CD4-positive, alpha-beta T cell treated with Interferon alpha-2 for 1 hour (primary cell): ENCODE data around the gene SMARCD1.
A peak's percentile ranks its signal among the peaks of the same experiment; 100 is the strongest.

Source experiments
- DNase-seq, 2 donors: peaks; one replicate each; pipeline ENCODE4 v3.0.0-alpha.2; 2020 to 2022

The SMARCD1 gene

DNA sequence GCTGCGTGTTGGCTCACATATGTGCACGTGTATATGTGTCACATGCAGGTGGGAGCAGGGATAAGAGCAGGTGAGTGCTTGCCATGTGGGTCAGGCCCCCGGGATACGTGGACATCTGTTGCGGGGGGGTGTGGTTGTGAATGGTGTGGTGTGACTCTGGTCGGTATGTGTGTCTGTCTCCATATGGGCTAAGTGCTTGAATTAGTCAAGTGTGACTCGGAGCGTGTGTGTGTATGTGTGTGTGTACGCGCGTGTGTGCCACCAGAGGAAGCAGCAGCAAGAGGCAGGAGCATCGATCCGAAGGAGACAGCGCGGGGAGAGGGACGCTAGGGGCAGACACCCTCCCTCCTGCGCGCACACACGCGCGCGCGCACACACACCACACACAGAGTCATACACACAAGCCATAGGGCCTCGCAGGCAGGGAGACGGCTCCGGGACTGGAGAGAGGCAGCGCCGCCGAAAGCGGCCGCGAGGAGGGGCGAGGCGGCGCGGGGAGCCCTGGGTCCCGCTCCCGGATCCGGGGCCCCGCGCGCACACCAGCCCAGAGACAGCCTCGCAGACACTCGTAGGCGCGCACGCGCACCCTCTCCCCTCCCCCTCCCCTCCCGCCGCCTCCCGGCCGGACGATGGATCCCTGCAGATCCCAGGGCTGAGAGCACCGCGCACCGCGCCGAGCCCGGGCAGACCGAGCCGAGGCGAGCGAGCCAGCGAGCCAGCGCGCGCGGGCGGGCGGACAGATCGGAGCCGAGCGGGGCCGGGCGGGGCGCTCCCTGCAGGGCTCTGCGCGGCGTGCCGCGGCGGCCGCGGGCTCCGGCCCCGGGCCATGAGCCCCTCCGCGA is 27.9 kb upstream of the SMARCD1 start, which contains the start of gene ASIC1:
TSS of gene ASIC1 (plus strand) at position 597 of the 842 bp plus-strand sequence. CDS start 1,171 bp downstream, outside the sequence.
- peak; percentile 38 to 39 for DNase-seq

DNA sequence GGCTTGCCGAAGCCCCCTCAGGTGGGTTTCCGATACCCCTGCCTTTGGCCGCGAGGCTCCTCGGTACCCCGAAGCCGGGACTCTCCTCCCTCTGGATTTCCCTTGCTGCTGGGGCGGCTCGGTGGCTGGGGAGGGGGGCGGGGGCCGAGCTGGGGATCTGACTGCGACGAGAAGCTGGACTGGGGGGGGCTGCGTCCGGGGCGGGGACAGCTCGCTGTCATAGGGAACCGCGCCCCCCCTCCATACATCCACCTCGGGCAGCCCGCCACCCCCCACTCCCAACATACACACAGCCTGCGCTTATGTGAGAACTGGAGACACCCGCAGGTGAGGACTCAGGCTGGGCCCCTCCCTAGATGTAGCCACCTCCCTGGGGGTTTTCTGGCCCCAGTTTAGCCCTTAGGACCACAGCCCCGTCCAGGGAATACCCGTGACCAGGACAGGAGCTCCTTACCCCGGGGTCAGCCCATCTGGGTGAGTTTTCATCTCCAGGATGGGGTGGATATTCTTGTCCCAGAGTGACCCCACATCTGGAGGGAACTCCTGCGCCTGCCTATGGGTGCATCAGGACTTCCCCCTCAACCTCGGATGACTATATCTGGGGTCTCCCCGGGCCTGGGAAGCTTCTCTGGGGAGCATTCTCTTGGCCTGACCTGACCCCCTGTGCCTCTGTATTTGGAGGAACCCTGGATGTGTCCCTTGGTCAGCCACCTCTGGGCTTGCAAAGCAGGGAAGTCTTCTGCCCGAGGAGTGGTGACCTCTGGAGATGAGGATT is 27.1 kb upstream of the SMARCD1 start:
- DNase-seq: no peak

DNA sequence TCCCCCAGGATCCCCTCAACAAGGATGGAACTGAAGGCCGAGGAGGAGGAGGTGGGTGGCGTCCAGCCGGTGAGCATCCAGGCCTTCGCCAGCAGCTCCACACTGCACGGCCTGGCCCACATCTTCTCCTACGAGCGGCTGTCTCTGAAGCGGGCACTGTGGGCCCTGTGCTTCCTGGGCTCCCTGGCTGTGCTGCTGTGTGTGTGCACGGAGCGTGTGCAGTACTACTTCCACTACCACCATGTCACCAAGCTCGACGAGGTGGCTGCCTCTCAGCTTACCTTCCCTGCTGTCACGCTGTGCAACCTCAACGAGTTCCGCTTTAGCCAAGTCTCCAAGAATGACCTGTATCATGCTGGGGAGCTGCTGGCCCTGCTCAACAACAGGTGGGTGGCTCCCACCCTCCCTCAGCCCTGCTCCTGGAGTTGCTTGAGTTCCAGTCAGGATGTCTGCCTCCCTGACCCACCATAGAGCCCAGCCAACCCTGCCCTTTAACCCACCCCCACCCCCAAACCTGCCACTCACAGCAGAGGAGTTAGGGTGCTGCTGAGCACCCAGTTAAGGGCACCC is 26.3 kb upstream of the SMARCD1 start:
- DNase-seq: no peak

DNA sequence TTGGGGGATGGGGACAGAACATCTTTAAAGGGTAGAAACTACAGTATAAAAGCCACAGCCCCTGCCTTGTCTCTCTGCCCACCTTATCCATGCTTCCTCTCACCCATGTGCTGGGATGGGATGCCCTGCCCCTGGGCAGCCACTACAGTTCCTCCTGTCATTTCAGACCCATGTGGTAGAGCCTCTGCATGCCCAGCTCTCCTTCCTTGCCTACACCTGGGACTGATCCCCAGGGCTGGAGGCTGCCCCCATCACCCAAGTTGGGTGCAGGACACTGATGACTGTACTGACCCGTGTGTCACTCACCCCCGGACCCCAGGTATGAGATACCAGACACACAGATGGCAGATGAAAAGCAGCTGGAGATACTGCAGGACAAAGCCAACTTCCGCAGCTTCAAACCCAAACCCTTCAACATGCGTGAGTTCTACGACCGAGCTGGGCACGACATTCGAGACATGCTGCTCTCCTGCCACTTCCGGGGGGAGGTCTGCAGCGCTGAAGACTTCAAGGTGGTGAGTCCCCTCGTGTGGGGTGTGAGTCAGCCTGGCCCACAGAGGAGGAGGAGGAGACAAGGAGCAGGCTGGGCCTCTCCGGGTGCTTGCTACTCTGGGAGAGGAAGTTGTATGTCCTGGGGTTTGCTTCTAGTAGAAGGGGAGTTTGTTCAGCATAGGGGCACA is 25.6 kb upstream of the SMARCD1 start:
- peak in 1 of 2 donors; percentile 13 for DNase-seq

DNA sequence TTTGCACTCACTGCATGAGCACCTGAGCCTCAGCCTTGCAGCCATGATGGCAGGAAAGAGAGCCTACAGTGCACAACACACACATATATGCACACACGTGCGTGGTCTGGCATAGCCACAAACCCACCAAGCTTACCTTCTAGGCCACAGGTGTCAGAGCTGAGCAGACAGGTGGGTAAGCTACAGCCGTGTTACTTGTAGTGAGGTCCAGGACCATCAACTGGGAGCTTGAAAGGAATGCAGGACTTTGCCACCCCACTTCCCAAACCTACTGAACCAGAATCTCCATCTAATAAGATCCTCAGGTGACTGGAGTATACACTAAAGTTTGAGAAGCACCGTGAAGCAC is 25.0 kb upstream of the SMARCD1 start:
- DNase-seq: no peak

DNA sequence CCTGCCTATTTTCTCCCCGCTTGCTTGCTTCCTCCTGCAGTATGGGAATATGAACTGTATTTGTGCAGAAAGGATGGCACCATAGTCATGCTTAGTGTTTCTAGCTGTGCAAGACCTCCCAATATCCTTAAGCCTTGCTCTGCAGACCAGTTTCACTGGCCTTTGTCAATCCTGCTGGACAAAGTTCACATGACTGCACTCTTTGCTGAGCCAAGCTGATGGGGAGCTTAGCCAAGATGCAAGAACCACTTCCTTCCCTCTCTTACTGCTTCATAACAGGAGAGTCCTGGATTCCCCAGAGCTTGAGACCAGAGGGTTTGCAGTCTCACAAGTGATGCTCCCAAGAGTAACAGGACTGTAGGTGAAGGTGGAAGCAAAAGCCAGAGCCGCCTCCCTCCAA is 24.0 kb upstream of the SMARCD1 start:
- no peak for DNase-seq

DNA sequence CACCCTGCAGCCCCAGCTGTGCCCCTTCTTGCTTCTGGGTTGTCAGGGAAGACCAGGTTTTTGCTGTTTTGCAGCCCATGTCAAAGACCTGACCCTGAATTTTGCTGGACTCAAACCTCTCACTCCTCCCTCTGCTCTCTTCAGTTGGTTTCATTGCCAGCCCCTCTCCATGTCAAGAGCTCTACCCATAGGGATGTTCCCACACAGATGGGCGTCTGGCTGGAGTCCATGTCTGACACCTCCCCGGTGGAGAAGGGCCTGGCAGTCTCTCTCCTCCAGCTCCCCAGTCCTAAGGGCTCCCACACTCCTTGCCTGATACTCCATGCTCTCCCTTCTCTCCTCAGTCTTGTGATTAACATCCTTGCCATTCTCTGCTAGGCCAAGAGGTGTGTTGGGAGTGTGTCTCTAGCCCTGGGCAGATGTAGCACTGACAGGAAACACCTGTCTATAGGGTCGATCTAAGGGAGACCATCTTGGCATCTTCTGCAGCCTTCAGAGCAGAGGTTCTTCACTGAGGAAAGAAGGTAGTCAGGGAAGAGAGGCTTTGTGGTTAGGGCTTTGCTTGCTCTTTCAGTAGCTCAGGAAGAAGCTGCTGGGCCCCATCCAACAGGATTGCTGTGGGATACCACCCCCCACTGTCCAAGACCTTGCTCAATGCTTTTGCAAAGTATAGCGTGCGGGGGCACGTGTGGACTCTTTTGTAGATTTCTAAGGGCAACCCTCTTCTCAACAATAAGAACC is 23.0 kb upstream of the SMARCD1 start:
- no peak for DNase-seq

DNA sequence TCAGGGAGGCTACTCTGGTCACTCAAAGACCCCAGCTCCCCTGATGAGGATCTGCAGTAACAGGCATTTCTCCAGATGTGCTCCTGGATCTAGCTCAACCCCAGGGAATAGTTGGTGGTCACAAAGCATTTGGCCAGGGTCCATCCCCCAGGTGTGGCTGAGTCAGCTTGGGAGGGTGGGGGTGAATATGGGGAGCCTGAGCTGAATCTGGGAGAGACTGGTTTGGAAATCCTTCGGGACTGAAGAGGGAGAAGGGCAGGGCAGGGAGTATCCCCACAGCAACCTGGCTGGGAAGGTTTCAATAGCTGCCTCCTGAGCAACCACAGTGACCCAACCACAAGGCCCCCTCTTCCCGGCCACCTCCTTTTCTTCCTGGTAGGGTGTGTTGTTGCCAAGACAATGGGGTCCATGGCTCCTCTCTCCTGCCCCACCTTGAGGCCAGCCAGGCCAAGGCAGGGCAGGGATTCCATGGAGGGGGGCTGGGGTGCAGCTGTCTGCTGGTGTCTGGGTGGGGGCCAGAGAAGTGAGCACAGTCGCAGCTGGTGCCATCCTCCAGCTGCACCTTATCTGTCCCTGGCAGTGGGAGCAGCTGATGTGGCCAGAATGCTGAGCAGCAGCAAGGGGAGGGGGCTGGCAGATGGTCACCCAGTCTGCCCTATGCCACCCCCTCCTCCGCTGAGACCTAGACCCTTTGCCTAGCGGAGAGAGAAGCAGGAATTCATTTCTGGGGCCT is 22.2 kb upstream of the SMARCD1 start:
- DNase-seq: no peak

DNA sequence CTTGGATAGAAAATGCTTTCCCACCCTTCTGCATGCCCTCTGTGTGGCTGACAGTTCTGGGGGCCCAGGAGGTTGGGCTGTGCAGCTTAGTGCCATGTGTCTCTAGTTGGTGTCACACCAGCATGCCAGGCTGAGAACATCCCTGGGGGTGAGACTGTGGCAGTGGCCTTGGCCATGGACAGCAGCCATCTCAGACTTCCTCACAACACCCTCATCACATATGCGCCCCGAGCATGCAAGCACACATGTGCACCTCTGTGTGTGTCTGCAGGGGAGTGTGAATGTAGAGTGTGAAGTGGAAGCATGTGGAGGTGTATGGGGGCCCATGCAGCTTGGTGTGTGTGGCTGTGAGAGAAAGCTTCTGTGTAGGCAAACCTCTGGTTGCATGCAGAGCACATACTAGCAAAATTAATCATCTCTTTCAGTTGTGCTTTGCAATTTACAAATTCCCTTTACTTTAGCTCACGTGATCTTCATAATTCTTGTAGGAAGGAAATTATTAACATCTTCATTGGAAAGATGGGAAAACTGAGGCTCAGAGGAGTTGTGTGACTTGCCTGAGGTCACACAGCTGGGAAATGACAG is 19.3 kb upstream of the SMARCD1 start:
- DNase-seq: no peak

DNA sequence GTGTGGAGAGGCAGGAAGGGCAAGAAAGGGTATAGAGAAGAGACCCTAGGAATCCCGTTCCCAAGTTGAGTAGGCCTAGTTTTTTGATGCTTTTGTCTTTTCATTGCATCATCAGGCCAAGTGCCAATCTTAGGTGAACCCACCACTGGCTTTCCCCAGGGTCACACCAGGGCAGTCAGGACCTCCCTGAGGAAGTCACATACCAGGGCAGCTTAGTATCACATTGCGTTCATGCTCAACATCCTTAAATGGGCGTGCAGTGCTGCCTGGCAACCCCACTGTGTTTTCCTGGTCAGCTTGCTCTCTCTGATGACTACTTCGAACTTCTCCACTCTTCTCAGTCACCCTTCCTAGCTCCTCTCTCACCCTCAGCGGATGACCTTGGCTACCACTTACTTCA is 18.7 kb upstream of the SMARCD1 start:
- no peak for DNase-seq

DNA sequence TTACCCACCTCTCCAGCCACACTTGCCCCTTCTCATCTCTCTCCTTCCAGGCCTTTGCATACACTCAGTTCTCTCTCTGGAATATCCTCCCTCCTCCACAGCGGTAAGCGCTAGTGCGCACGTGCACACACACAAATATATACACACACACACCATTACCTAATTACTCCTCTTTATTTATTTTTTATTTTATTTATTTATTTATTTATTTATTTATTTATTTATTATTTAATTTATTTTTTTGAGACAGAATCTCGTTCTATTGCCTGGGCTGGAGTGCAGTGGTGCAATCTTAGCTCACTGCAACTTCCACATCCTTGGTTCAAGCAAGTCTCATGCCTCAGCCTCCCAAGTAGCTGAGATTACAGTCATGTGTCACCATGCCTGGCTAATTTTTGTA is 16.1 kb upstream of the SMARCD1 start:
- no peak for DNase-seq

DNA sequence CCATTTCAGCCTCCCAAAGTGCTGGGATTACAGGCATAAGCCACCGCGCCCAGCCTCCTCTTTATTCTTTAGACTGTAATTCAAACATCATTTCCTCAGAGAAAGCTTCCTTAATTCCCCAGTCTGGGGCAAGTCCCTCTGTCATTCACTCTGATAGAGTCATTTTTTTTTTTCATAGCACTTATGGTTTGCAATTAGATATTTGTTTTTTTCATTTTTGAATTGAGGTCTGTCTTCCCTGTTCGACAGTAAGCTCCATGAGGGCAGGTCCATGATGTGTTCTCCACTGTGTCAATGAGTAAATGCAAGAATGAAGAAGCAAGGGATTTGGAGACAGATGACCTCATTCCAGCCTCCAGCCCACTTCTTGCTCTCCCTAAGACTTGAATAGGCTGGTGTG is 15.6 kb upstream of the SMARCD1 start:
- DNase-seq: no peak

DNA sequence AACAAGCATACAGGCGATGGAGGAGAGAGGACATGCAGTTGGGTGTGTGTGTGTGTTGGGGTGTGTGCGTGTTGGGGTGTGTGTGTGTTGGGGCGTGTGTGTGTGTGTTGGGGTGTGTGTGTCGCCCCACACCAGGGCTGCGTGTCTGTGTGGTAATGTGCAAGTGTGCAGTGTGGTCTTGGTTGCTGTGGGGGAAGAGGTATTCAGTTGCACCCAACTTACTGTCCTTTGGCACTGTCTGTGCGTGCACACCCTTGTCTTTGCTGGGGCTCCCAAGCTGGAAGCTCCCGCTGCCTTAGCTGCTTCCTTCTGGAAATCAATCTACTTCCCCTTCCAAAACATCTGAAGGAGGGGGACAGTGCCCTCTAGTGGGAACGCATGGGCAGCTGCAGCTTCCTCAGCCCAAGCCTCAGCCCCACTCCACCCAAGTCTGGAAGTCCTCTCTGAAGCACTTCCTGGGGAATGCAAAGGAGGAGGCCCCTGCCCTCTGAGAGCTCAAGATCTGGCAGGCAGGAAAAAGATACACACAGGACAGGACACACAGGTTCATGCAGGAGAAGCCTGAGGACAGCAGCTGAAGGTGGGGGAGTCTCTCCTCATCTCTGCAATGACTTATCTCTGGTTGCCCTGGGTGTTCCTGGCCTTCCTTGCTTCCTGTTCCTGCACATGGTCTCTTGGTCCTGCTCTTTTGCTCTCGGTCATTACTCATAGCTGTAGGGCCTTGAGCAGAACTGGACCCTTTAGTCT is 14.7 kb upstream of the SMARCD1 start:
- DNase-seq: peak; percentile 66 to 69

DNA sequence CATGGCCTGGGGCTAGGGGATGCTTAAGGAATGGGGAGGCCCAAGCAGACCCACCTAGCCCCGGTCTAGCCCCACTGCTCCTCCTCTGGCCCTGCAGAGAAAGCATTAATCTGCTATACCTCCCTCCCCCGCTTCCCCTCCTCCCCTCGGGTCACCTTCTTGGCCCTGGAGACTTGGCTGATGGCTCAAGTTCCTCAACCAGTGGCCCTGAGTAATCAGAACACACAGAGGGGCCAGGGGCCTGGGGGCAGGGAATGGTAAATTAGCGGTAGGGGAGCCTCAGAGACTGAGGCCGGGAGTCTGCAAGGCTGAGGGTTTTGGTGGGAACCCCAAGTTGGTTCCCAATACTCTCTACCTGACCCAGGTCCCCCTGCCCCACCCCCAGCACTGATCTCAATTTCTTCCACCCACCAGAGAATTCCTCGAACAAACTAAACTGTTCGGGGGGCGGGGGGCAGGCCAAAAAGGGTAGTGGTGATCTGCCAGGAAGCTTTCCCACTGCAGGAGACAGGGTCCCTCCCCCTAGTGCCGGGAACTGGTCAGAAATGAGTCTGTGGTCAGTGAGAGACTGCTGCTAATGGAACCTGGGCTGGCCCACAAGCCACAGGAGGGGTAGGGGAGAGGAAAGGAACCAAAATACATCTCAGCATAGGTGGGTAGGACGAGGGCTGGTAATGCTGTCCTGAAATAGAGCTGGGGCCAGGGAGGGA is 12.8 kb upstream of the SMARCD1 start:
- DNase-seq: no peak

DNA sequence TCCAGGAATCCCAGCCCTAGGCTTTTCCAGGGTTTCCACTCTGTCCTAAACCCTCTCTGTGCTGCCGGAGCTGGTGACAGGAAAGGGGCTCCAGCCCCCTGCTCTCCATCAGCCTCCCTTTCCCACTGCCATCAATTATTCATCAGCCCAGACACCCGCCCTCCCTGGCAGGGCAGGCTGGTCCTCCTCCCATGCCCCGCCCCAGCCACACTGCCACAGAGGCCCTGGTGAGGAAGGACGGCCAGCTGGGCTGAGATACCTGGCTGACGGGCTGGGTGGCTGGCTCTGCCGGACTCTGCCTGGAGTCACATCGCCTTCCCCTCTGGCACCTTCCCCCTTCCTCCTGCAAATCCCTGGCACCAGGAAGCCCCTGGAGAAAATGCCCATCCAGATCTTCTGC is 11.9 kb upstream of the SMARCD1 start:
- DNase-seq: no peak

DNA sequence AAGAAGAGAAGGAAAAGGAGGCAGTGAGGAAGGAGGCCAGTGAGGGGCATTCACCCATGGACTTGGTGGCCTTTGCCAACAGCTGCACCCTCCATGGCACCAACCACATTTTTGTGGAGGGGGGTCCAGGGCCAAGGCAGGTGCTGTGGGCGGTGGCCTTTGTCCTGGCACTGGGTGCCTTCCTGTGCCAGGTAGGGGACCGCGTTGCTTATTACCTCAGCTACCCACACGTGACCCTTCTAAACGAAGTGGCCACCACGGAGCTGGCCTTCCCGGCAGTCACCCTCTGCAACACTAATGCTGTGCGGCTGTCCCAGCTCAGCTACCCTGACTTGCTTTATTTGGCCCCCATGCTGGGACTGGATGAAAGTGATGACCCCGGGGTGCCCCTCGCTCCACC is 11.4 kb upstream of the SMARCD1 start:
- DNase-seq: no peak

DNA sequence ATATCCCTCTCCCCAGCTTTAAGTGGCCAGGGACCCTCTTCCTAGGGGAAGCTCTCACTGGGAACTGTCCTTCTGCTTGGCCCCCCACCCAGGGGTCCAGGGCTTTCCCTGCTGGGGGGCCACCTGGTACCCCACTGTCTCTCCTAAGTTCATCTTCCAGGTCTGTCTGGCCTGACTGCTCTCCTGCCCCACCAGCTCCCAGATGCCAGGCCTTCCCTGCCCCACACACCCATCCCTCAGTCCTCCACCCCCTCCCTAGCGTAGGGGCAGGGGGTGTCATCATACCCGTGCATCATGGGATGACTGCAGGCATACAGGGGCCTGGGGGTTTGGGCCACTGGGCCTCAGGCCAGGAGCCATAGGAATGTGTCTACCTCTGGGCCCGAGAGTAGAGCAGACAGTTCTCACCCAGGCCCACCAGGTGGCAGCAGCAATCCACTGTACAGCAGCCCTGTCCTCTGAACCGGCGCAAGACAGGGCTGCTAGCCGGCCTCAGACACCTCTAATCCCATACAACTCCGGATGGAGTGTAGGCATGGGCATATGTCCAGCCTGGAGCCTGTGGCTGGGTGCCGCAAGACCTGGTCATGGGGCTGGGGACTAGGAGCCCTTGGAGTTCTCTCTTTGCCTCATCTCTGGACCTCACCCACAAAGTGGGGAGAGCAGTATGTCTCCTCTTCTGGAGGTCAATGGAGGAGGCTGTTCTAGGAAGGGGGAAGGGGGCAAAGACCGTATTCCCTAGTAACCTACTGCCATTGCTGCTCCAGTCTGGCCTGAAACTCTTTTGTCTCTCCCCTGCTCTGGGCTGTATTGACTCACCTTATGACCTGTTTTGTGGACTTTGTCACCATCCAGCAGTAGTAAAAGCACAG is 10.0 kb upstream of the SMARCD1 start:
- peak; percentile 80 to 83 for DNase-seq

DNA sequence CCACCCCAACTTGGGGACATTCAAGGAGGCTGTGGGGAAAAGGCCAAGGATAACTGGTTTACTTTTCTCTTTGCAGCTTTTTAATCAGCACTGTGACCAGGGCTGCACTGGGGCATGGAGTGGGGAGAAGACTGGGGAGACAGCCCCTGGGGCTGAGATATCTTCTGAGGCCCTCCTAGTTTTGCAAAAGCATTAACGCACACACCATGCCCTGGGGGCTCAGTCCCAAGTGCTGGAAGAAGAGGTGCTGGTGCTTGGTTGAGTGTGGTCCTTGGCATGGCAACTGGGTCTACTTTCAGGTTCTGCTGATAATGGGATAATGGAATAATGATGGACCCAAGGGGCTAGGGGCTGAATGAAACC is 9.4 kb upstream of the SMARCD1 start:
- no peak for DNase-seq

DNA sequence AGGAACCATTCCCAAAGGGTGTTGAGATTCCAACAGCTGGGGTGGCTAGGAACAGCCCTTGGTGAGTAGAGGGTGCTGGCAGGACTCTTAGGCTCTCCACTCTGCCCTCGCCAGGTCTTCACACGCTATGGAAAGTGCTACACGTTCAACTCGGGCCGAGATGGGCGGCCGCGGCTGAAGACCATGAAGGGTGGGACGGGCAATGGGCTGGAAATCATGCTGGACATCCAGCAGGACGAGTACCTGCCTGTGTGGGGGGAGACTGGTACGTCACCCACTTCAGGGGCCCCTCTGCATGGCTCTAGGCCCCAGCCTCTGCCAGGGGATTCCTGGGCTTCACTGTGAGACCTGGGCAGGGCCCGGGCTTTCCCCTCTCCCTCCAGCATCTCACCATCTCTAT is 8.0 kb upstream of the SMARCD1 start:
- no peak for DNase-seq
